GM18868 (cell line): ENCODE data around the gene PLCB4.

ENCODE experiments used
- ATAC-seq: cut with Tn5 transposase; IDR thresholded peaks from one replicate; pipeline ENCODE4 v1.9.1; 2021; ENCODE audit warnings: mild to moderate bottlenecking, moderate library complexity; ENCODE audit not compliant: unreplicated experiment

PLCB4 gene

GRCh38 chr20:9480066-9480465 lies 411.2 kb downstream of the PLCB4 start:
- no peak for ATAC-seq

GRCh38 chr20:9482180-9482579 lies 413.3 kb downstream of the PLCB4 start:
- ATAC-seq = no peak

DNA sequence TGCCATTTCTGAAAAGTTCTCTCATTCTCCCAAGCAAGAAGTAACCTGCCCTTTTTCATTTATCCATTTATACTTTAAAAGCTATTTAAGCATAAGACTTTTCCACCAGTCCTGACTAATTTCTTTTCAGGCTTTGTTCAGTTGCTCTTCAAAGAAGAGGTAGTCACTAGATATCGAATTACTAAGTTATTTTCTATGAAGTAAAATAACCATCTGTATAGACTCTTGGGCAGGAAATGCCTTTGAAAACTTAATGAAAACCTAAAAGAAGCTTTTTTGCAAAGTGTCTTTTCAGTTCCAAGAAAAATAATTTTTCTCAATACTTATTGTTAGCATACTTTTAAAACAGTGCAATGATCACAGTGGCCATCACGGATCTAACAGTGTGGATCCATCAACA lies 414.2 kb downstream of the PLCB4 start:
- ATAC-seq = no peak

DNA sequence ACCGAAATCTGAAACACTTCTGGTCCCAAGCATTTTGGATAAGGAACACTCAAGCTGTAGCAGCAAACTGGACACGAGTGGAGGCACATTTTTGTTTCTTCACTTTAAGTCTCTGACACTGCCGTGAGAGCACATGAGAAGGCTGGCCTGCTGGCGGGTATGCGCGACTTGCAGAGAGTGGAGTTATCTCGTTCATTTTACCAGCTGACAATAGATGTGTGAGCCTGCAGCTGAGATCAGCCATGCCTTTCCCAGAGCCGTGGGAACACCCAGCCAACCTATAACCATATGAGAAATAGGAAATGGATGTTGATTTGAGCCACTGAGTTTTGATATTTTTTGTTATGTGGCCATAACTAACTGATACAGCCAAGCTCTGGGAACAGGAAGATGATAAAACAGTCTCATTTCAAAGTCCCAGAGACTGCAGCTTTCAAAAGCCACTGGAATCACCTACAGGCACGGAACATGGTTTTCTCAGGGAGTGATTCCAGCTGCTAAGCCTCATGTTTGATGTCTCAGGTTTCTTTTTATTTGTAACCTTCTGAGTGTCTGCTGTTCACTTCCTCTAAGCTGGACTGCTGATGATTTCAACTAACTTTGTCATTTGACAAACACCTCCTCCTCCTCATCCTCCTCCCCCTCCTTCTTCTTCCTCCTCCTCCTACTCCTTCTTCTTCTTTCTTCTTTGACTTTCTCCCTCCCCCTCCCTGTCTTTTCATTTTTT lies 416.9 kb downstream of the PLCB4 start:
- no peak for ATAC-seq

GRCh38 chr20:9487231-9487630 lies 418.3 kb downstream of the PLCB4 start:
- no peak for ATAC-seq

- ATAC-seq = no peak
Measured at GRCh38 chr20:9488063-9488462, 419.2 kb downstream of the PLCB4 start.

GRCh38 chr20:9490161-9490560 lies 421.3 kb downstream of the PLCB4 start:
- no peak for ATAC-seq

- ATAC-seq = no peak
Measured at GRCh38 chr20:9490631-9491030, 421.7 kb downstream of the PLCB4 start.

GRCh38 chr20:9491324-9491723 lies 422.4 kb downstream of the PLCB4 start:
- no peak for ATAC-seq

DNA sequence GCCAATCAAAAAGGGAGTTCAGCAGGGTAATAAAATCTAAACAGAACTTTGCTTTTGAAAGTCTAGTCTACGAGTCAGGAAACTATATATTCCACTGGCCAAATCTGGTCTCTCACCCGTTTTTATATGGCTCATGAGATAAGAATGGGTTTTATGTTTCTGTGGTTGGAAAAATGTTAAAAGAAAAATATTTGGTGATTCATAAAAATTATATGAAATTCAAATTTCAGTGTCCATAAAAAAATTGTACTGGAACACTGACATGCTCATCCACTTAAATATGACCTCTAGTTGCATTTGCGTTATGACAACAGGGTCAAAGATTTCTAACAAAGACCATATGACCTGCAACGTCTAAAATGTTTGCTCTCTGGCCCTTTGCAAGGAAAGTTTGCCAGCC lies 423.2 kb downstream of the PLCB4 start:
- ATAC-seq = no peak

GRCh38 chr20:9493803-9494202 lies 424.9 kb downstream of the PLCB4 start:
- ATAC-seq = no peak

DNA sequence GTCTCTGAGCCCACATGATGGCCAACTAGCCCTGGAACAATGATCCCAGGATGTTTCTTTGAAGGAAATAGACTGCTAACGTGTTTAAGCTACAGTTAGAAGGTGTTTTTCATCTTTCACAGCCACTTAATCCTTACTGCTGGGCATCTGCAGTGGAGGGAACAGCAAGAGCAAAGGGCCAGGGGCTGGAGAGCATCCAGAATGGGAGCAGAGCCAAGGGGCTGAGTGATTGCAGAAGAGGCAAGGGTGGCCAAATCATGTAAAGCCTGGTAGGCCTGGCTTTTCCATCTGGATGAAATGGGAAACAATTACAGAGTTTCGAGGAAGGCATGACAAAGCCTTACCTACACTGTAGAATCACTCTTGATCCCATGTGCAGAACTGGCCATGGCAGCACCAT lies 426.8 kb downstream of the PLCB4 start:
- no peak for ATAC-seq

GRCh38 chr20:9496155-9496554 lies 427.3 kb downstream of the PLCB4 start:
- ATAC-seq = no peak

DNA sequence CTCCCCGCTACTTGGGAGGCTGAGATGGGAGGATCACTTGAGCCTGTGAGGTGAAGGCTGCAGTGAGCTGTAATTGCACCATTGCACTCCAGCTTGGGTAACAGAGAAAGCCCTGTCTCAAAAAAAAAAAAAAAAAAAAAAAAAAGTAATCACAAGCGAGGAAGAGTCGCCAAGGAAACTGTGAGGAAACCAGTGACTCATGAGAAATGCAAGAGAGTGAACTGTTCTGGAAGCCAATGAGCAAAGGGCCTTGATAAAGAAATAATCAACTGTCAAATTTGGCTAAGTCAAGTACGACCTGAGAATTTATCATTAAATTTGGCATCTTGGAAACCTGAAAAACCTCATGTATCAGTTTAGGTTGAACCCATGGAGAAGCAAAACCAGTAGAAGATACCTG lies 429.4 kb downstream of the PLCB4 start:
- ATAC-seq = no peak

DNA sequence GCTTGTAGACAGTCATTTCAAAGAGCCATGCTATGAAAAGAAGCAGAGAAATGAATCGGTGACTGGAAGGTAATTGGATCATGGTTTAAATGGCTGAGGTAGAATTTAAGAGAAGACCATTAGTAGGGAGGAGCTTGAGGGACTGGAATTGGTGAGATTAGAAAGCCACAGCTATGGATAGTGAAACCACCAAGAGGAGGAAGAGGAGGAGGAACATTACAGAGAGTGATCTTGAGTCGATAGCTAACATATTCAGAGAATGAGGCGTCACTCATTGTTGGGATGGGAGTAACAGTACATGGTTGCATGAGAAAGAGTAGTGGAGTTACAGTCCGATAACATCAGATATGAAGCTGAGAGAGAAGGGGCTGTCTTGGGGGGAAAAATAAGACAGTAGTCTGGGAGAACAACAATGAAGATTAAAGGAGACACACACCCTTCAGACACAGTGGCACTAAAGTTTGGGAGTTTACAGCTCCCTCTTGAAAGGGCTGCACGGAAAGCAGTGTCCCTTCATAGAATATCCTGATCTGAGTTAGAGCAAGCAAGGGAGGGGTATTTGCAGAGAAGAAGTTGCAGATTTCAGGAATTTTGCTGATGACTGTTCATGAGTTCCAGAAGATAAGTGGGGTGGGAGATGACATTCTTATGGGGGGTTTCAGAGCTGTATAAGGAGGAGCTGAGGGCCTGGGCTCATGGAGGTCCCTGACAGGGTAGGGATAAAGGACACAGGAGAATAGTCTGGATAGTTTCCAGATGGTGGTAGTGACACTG lies 430.4 kb downstream of the PLCB4 start:
- ATAC-seq = no peak

DNA sequence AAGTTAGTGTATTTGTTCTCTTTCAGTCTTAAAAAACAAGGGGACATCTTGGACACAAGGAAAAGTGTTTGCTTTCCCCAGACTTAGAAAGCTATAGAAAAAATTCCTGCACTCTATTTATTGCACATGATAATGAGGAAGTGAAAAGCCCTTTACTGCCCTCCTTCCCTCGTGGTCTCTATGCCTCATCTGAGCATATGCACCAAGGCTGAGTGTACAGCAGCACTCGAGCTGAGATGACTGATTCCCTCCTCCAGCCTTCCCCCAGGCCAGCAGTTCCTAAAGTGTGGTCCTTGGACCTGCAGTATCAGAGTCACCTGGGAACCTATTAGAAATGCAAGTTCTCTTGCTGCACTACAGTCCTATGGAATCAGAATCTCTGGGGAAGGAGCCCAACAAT lies 431.2 kb downstream of the PLCB4 start:
- peak; percentile 80 for ATAC-seq

DNA sequence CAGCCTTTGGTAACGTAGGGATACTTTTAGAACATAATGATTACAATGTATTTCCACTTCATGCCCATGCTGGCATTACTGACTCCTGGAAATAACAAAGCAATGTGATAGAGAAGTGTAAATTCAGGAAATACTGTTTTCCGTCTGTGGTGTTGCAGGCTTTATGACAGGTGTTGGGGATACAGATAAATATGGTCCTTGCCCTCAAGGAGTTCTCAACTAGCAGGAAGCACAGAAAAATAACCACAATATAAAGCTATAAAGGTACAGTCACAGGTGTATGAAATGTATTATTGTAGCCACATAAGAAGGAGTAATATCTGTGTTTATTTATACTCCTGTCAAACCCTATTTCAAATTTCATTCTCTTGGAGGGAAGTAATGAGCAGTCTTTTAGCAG lies 432.6 kb downstream of the PLCB4 start:
- no peak for ATAC-seq

DNA sequence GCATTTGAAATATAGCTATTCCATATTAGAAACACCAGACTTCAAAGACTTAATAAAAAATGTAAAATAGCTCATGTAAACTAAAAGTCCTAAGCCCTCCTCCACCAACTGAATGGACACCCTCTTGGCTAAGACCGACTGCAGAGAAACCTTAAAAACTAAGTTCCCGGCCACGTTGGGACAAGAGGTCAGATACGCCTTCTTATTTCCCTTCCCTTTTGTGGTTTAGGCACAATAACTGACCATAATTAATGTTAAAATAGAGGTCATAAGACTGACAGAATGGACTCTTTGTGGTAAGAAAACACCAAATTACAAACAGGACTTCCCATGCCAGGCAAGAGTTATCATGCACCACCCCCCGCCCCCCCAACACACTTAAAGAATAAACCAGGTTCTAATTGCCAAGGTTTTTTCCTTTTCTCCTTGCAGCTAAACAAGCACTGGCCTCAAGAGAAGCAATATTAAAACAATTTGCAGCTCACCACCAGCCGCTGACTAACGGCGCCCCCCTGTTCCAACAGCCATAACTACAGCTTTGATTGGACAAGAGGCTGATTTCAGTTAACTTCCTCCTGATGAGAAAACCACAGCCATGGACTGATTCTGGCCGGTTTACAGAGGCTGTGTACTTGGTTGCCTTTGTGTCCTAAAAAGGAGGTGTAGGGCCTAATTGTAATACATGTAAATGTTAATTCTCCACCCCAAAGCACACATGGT lies 434.8 kb downstream of the PLCB4 start:
- no peak for ATAC-seq

- no peak for ATAC-seq
Measured at GRCh38 chr20:9506280-9506821, 437.5 kb downstream of the PLCB4 start.

- ATAC-seq = no peak
Measured at GRCh38 chr20:9506964-9507369, 438.1 kb downstream of the PLCB4 start.

GRCh38 chr20:9507544-9508239 lies 438.8 kb downstream of the PLCB4 start:
- no peak for ATAC-seq
